Transverse colon (tissue), 4 donors: ENCODE measurements around the gene PRPH2. TPM values are rescaled to one million over a fixed set of nuclear protein-coding genes. Genes with fewer than 3 reads are reported as not detected.
A peak's percentile ranks its signal among the peaks of the same experiment; 100 is the strongest.
"Not testable (repeated sequence)": the region's sequence is repeated elsewhere in the genome, so short reads cannot be mapped to it uniquely, and the experiment has no call there.

Source experiments
- DNase-seq: peaks from one replicate; pipeline ENCODE4 v3.0.0-alpha.2; 2019
- H3K27ac ChIP-seq, 4 donors: fragments of 200-600 bp; sonication (generic); 2 replicates each; pipeline ENCODE4 v1.5.1; 2016 to 2018; ENCODE audit warnings: inconsistent platforms in 4 of 4
- H3K27me3 ChIP-seq: fragments of 200-600 bp; sonication (generic); 2 replicates; pipeline ENCODE4 v1.5.1; 2017; ENCODE audit warnings: inconsistent platforms
- H3K36me3 ChIP-seq, 4 donors: fragments of 200-600 bp; sonication (generic); 2 replicates each; pipeline ENCODE4 v1.5.1; 2017 to 2019; ENCODE audit warnings: inconsistent platforms in 4 of 4
- H3K4me1 ChIP-seq, 4 donors: fragments of 200-600 bp; sonication (generic); 2 replicates each; pipeline ENCODE4 v1.5.1; 2017 to 2020; ENCODE audit warnings: inconsistent platforms in 4 of 4
- H3K4me3 ChIP-seq, 4 donors: fragments of 200-600 bp; sonication (generic); 1 replicate in 1 of 4; 2 replicates in 3 of 4; pipeline versions ENCODE4 v1.5.1 to v1.6.1; 2017 to 2019; ENCODE audit warnings: inconsistent platforms in 4 of 4
- H3K9me3 ChIP-seq, 2 donors: fragments of 200-600 bp; sonication (generic); 2 replicates each; pipeline ENCODE4 v1.5.1; 2017 to 2019; ENCODE audit warnings: inconsistent platforms in 2 of 2
- EP300 ChIP-seq: sonication (generic); formaldehyde crosslinking; IDR thresholded peaks from one replicate; pipeline ENCODE4 v1.6.1; 2017; ENCODE audit warnings: antibody characterized with exemption, low read depth
- POLR2A ChIP-seq: fragments of 450-650 bp; IDR thresholded peaks from one replicate; pipeline ENCODE4 v1.6.1; 2016; ENCODE audit warnings: antibody characterized with exemption, mild to moderate bottlenecking, moderate library complexity
- POLR2AphosphoS5 ChIP-seq, 3 donors: sonication (generic); formaldehyde crosslinking; IDR thresholded peaks; one replicate each; pipeline ENCODE4 v1.6.1; 2016; ENCODE audit warnings: antibody characterized with exemption in 3 of 3
- WGBS, 2 donors: methylation state at CpG; one replicate each; pipeline ENCODE4 v1.1.5; 2018; ENCODE audit warnings: low coverage in 1 of 2; 5-methylcytosine and 5-hydroxymethylcytosine counted together
- in situ Hi-C, 4 donors: fragments of 200-750 bp; cut with MboI; loops; one replicate each; pipeline versions ENCODE4 v1.15.0 to v1.15.1; 2017; ENCODE audit warnings: low sequenced_read_pairs in 3 of 4, low pct_ligation_motif_present in 1 of 4, low pct_unique_long_range_greater_than_20kb in 1 of 4
- intact Hi-C: fragments of 100-400 bp; cut with DNase I; formaldehyde crosslinking; loops from one replicate; pipeline ENCODE4 v1.15.1; 2023; ENCODE audit warnings: low total_unique reads
- total RNA-seq, 4 donors: library from RNA; depleted of rRNA; stranded (reverse); fragments of >200 nt; gene quantifications; one replicate each; pipeline ENCODE4 v1.1.0, GENCODE V29; 2016
- TF ChIP-seq, protein P1 (sequence below), 5 experiments: fragments of 200-600 bp in 3 of 5; fragments of 450-650 bp in 2 of 5; sonication (generic) in 3 of 5; IDR thresholded peaks; 1 replicate in 2 of 5; 2 replicates in 3 of 5; pipeline ENCODE4 v1.5.1; 2016 to 2017; ENCODE audit warnings: antibody characterized with exemption in 5 of 5, inconsistent platforms in 3 of 5, mild to moderate bottlenecking in 2 of 5, moderate library complexity in 1 of 5

PRPH2 gene
- total RNA-seq, 4 donors from 2014 or later: 0.27 to 1.1 (median 0.32) TPM; not detected in 1

DNA sequence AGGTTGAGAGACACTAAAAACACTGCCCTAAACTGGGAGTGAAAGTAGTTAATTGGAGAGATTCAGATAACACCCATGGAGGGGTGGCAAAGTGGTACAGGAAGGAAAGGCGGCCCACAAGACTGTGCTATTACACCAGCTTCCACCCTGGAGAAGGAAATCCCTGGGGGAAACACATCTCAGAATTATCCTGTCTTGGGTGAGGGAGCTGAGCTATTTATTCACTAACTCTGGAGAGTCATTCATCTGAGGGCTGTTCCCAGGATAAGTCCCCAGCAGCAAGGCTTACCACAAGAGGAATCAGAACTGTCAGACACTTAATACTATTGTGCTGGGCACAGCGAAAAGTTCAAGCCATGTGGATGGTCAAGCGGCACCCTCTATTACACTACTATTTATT, 13.6 kb upstream of the PRPH2 start:
- H3K36me3 ChIP-seq: no peaks in the 10 kb centered on the region
- no peak overlapping the region for H3K27ac ChIP-seq
- WGBS, 2 donors: 78 to 92% methylated on average over 1 to 3 of the region's 3 CpGs
- H3K27me3 ChIP-seq: no peaks in the 10 kb centered on the region
- intact Hi-C loops (no loop called here), in situ Hi-C loops (loop anchor here in 2 of 4 donors (25.0 kb wide), 2 partner anchors 126 to 151 kb away; partner anchors contain the start of gene RPL7L1 (in 1 of the 2))
- H3K9me3 ChIP-seq: no peaks in the 10 kb centered on the region
- H3K4me1 ChIP-seq: no peaks in the 10 kb centered on the region
- no peak overlapping the region for H3K4me3 ChIP-seq
- no peak for DNase-seq
- TF ChIP-seq EP300 (no peak), POLR2A (no peak), POLR2AphosphoS5 (IDR thresholded peaks at IDR 0.05) (no peak)
- TF ChIP-seq, protein P1, sequence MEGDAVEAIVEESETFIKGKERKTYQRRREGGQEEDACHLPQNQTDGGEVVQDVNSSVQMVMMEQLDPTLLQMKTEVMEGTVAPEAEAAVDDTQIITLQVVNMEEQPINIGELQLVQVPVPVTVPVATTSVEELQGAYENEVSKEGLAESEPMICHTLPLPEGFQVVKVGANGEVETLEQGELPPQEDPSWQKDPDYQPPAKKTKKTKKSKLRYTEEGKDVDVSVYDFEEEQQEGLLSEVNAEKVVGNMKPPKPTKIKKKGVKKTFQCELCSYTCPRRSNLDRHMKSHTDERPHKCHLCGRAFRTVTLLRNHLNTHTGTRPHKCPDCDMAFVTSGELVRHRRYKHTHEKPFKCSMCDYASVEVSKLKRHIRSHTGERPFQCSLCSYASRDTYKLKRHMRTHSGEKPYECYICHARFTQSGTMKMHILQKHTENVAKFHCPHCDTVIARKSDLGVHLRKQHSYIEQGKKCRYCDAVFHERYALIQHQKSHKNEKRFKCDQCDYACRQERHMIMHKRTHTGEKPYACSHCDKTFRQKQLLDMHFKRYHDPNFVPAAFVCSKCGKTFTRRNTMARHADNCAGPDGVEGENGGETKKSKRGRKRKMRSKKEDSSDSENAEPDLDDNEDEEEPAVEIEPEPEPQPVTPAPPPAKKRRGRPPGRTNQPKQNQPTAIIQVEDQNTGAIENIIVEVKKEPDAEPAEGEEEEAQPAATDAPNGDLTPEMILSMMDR (IDR thresholded peaks at IDR 0.05): no peak

DNA sequence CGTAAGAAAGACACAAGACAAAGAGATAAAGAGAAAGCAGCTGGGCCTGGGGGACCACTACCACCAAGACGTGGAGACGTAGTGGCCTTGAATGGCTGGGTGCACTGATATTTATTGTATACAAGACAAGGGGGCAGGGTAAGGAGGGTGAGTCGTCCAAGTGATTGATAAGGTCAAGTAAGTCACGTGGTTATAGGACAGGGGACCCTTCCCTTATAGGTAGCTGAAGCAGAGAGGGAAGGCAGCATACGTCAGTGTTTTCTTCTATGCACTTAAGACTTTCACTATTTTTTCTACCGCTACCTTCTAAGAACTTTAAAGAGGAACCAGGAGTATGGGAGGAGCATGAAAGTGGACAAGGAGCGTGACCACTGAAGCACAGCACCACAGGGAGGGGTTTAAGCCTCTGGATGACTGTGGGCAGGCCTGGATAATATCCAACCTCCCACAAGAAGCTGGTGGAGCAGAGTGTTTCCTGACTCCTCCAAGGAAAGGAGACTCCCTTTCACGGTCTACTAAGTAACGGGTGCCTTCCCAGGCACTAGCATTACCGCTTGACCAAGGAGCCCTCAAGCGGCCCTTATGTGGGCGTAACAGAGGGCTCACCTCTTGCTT, 11.6 kb upstream of the PRPH2 start:
- H3K27me3 ChIP-seq, H3K9me3 ChIP-seq, intact Hi-C loops, H3K27ac ChIP-seq, DNase-seq, H3K4me3 ChIP-seq, H3K4me1 ChIP-seq, H3K36me3 ChIP-seq: not testable (repeated sequence)
- 78 to 82% methylated on average over 10 to 13 of the region's 13 CpGs for WGBS, 2 donors
- in situ Hi-C loops: loop anchor here in 2 of 4 donors (25.0 kb wide), 2 partner anchors 128 to 153 kb away; partner anchors contain the start of gene RPL7L1 (in 1 of the 2)

DNA sequence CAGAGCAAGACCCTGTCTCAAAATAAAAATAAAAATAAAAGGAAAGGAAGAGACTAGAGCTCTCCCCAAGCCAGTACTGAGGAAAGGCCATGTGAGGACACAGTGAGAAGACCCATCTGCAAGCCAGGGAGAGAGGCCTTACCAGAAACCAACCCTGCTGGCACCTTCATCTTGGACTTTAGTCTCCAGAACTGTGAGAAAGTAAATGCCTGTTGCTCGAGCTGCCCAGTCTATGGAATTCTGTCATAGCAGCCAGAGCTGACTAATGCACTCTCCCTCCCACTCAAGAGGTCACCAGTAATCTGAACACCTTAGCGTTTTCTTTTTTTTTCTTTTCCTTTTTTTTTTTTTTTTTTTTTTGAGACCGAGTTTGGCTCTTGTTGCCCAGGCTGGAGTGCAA, 7.3 kb upstream of the PRPH2 start:
- Histone ChIP-seq H3K4me1 (peaks cover 7 to 22% (median 13%) of the 10 kb centered on the region in 4 donors), H3K4me3 (no peak overlapping the region), H3K9me3 (no peaks in the 10 kb centered on the region), H3K27ac (no peak overlapping the region), H3K36me3 (no peaks in the 10 kb centered on the region), H3K27me3 (no peaks in the 10 kb centered on the region)
- no peak for DNase-seq
- intact Hi-C loops (loop anchor here (5.0 to 10.0 kb wide), 2 partner anchors 67 to 145 kb away; partner anchors contain the start of gene RPL7L1), in situ Hi-C loops (loop anchor here in 3 of 4 donors (5.0 to 25.0 kb wide), 3 partner anchors 67 to 158 kb away; partner anchors contain the start of gene RPL7L1 (in 1 of the 3))
- TF ChIP-seq EP300: no peak
- TF ChIP-seq, protein P1 (IDR thresholded peaks at IDR 0.05): no peak
- no peak for TF ChIP-seq POLR2A
- TF ChIP-seq POLR2AphosphoS5 (IDR thresholded peaks at IDR 0.05): no peak
- 26 to 53% methylated on average over 2 to 3 of the region's 3 CpGs for WGBS, 2 donors

DNA sequence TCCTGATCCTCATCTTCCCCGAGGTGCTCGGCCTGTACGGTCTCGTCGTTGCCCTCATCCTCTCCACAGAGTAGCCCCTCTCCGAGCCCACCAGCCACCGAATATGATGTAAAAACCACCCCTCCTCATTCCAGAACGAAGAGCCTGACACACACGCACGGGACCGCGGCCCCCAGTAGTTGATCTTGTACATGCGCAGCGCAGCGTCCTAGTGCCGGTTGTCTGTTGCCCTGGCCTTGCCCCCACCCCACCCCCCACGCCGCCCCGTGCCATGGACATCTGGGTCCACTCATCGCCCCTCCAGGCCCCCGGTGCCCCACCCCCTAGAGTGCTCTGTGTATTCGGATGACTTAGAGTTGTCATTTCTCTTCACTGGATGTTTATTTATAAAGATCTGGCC, 5.2 kb upstream of the PRPH2 start:
- WGBS, 2 donors: 81% methylated on average over 22 of the region's 22 CpGs; no CpG with 5 or more reads in 1 of the 2 donors
- TF ChIP-seq POLR2AphosphoS5 (IDR thresholded peaks at IDR 0.05): peak in 1 of 3 donors; percentile 33
- no peak for TF ChIP-seq POLR2A
- in situ Hi-C loops: loop anchor here in 3 of 4 donors (5.0 to 25.0 kb wide), 3 partner anchors 65 to 160 kb away; partner anchors contain the start of gene RPL7L1 (in 1 of the 3)

DNA sequence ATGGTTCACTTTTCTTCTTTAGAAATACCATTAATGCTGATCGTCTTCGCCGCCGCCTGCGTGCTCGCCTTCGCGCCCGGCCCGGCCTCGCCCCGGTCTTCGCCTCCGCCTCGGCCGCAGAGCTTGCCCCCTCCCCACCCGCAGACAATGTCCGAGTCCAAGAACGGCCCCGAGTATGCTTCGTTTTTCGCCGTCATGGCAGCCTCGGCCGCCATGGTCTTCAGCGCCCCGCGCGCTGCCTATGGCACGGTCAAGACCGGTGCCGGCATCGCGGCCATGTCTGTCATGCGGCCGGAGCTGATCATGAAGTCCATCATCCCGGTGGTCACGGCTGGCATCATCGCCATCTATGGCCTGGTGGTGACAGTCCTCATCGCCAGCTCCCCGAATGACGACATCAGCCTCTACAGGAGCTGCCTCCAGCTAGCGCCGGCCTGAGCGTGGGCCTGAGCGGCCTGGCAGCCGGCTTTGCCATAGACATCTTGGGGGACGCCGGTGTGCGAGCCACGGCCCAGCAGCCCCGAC, 4.8 kb upstream of the PRPH2 start:
- in situ Hi-C loops (loop anchor here in 3 of 4 donors (5.0 to 25.0 kb wide), 3 partner anchors 65 to 160 kb away; partner anchors contain the start of gene RPL7L1 (in 1 of the 3)), intact Hi-C loops (loop anchor here (5.0 to 10.0 kb wide), 2 partner anchors 65 to 148 kb away; partner anchors contain the start of gene RPL7L1)
- peak overlapping the region; percentile 76 to 85 (median 82) for H3K27ac ChIP-seq
- H3K27me3 ChIP-seq: no peaks in the 10 kb centered on the region
- peaks cover 7 to 22% (median 13%) of the 10 kb centered on the region in 4 donors for H3K4me1 ChIP-seq
- H3K36me3 ChIP-seq: no peaks in the 10 kb centered on the region
- DNase-seq: no peak
- peak overlapping the region; percentile 15 to 59 (median 36) for H3K4me3 ChIP-seq
- H3K9me3 ChIP-seq: no peaks in the 10 kb centered on the region
- TF ChIP-seq EP300: no peak
- TF ChIP-seq POLR2AphosphoS5 (IDR thresholded peaks at IDR 0.05): no peak
- TF ChIP-seq, protein P1 (IDR thresholded peaks at IDR 0.05): no peak
- no peak for TF ChIP-seq POLR2A
- WGBS, 2 donors: 31 to 42% methylated on average over 25 to 46 of the region's 52 CpGs

More for the DNA sequence above, 5.2 kb upstream of the PRPH2 start:
- DNase-seq: no peak
- H3K4me3 ChIP-seq: peak overlapping the region in 3 of 4 donors; percentile 32 to 59 (median 41)
- H3K27me3 ChIP-seq: no peaks in the 10 kb centered on the region
- intact Hi-C loops: loop anchor here (5.0 to 10.0 kb wide), 2 partner anchors 65 to 147 kb away; partner anchors contain the start of gene RPL7L1
- peaks cover 7 to 22% (median 13%) of the 10 kb centered on the region in 4 donors for H3K4me1 ChIP-seq
- H3K36me3 ChIP-seq: no peaks in the 10 kb centered on the region
- H3K27ac ChIP-seq: peak overlapping the region; percentile 76 to 85 (median 82)
- H3K9me3 ChIP-seq: no peaks in the 10 kb centered on the region
